ENCODE measurements around the gene GOLIM4. TPM values are rescaled to one million over a fixed set of nuclear protein-coding genes. Genes with fewer than 3 reads are reported as not detected.

The GOLIM4 gene
- total and polyA plus RNA-seq, 2 experiments from 2014 or later, result 45.3 to 67.2 TPM

DNA sequence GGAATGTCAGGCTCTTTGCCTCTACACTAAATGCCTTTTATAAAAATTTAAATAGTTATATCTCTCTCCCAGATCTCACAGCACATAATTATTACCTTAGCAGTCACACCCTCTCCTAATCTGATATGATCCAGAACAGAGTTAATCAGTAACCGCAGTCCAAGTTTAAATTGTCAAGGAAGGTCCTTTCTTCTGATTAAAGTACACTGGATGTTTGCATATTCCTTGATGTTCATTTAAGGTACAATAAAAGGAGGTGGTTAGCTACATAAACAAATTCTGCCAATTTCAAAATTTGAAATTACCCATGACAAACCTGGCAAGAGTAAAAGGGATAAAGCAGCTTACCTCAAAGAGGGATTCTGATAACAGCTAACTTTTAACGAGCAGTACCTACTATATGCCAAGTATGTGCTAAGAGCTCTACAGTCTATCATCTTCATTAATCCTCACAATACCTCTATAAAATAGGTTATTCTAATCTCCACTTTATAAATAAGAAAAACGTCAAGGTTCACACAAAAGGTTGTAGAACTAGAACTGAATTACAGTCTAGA is 4.3 kb downstream of the GOLIM4 start:
- H3K4me2 ChIP-seq, result peak overlapping the region; percentile 85
- no peak overlapping the region for H3K4me3 ChIP-seq
- peaks cover 85% of the 10 kb centered on the region for H3K79me2 ChIP-seq
- TF ChIP-seq EZH2 (IDR thresholded peaks at IDR 0.05; ENCODE audit: borderline replicate concordance), result no peak
- TF ChIP-seq, protein P1, sequence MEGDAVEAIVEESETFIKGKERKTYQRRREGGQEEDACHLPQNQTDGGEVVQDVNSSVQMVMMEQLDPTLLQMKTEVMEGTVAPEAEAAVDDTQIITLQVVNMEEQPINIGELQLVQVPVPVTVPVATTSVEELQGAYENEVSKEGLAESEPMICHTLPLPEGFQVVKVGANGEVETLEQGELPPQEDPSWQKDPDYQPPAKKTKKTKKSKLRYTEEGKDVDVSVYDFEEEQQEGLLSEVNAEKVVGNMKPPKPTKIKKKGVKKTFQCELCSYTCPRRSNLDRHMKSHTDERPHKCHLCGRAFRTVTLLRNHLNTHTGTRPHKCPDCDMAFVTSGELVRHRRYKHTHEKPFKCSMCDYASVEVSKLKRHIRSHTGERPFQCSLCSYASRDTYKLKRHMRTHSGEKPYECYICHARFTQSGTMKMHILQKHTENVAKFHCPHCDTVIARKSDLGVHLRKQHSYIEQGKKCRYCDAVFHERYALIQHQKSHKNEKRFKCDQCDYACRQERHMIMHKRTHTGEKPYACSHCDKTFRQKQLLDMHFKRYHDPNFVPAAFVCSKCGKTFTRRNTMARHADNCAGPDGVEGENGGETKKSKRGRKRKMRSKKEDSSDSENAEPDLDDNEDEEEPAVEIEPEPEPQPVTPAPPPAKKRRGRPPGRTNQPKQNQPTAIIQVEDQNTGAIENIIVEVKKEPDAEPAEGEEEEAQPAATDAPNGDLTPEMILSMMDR (IDR thresholded peaks at IDR 0.05; ENCODE audit: poor library complexity), result no peak
- no peak for TF ChIP-seq EZH2phosphoT487 (IDR thresholded peaks at IDR 0.05; ENCODE audit: low read depth, severe bottlenecking, unreplicated experiment)
- no peaks in the 10 kb centered on the region for H3K27me3 ChIP-seq
- WGBS (ENCODE audit: low lambda C conversion rate, missing lambda C conversion rate), result 23% methylated on average over 3 of the region's 3 CpGs
- H3K9me3 ChIP-seq (ENCODE audit: low read depth), result no peaks in the 10 kb centered on the region
- H3K4me1 ChIP-seq (ENCODE audit: insufficient read depth), result peaks cover 38% of the 10 kb centered on the region
- H2AFZ ChIP-seq, result no peak overlapping the region
- H3K9me2 ChIP-seq (replicated peaks; ENCODE audit: insufficient read depth), result no peaks in the 10 kb centered on the region
- peaks cover 13% of the 10 kb centered on the region for H4K20me1 ChIP-seq (ENCODE audit: insufficient read depth, poor library complexity, severe bottlenecking)
- peak overlapping the region; percentile 26 for H3K27ac ChIP-seq
- H3K36me3 ChIP-seq (replicated peaks; ENCODE audit: insufficient read depth, low read depth), result no peaks in the 10 kb centered on the region
- no peak for DNase-seq (ENCODE audit: low spot score)

DNA sequence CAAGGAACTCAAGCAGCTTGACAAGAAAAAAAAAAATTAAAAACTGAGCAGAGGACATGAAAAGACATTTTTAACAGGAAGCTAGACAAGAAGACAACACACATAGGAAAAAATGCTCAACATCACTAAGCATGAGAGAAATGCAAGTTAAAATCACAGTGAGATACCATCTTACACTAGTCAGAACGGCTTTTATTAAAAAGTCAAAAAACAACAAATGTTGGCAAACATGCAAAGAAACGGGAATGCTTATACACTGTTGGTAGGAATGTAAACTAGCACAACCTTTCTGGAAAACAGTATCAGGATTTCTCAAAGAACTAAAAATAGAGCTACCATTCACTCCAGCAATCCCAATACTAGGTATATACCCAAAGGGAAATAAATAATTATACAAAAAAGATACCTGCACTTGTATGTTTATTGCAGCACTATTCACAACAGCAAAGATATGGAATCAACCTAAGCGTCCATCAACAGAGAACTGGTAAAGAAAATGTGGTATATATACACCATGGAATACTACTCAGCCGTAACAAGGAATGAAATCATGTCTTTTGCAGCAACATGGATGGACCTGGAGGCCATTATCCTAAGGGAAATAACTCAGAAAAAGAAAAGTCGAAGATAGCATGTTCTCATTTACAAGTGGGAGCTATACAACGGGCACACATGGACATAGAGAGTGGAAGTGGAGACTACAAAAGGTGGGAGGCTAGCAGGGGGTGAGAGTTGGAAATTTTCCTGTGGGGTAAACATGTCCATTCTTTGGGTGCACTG is 5.2 kb downstream of the GOLIM4 start:
- no peaks in the 10 kb centered on the region for H3K27me3 ChIP-seq
- peak overlapping the region; percentile 8 for H3K27ac ChIP-seq
- WGBS (ENCODE audit: low lambda C conversion rate, missing lambda C conversion rate), result 68% methylated on average over 6 of the region's 6 CpGs
- no peak overlapping the region for H3K4me3 ChIP-seq
- TF ChIP-seq EZH2phosphoT487 (IDR thresholded peaks at IDR 0.05; ENCODE audit: low read depth, severe bottlenecking, unreplicated experiment) (no peak), EZH2 (IDR thresholded peaks at IDR 0.05; ENCODE audit: borderline replicate concordance) (no peak)
- TF ChIP-seq, protein P1 (IDR thresholded peaks at IDR 0.05; ENCODE audit: poor library complexity), result no peak
- H3K9me2 ChIP-seq (replicated peaks; ENCODE audit: insufficient read depth), result no peaks in the 10 kb centered on the region
- H3K79me2 ChIP-seq, result peaks cover 94% of the 10 kb centered on the region
- H3K36me3 ChIP-seq (replicated peaks; ENCODE audit: insufficient read depth, low read depth), result no peaks in the 10 kb centered on the region
- peaks cover 38% of the 10 kb centered on the region for H3K4me1 ChIP-seq (ENCODE audit: insufficient read depth)
- H3K4me2 ChIP-seq, result peak overlapping the region; percentile 85
- H3K9me3 ChIP-seq (ENCODE audit: low read depth), result no peaks in the 10 kb centered on the region
- no peak for DNase-seq (ENCODE audit: low spot score)
- H2AFZ ChIP-seq, result no peak overlapping the region
- peaks cover 13% of the 10 kb centered on the region for H4K20me1 ChIP-seq (ENCODE audit: insufficient read depth, poor library complexity, severe bottlenecking)

DNA sequence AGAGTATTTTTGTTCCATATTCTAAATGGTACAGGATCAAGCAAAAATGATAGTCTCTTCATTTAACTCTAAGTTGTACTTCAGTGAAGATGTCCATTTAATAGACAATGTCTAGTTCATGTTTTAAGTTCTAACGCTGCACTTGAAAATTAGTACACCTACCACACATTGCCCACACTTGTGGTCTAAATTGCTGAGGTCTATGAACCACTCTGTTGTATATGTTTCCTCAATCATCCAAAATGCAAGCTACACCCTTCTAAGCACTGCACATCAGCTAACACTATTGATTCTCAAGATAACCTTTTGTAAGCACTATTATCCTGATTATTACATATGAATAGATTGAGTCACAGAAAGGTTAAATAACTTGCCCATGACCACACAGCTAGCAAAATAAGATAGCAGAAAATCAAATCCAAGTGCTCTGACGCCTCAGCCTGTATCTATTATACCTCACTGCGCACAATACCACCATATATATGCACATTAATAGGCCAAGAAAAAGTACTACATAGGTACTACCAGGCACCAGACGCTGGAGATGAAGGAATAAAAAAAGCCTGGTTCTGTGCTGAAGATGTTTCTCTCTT is 6.4 kb downstream of the GOLIM4 start:
- Histone ChIP-seq H3K36me3 (replicated peaks; ENCODE audit: insufficient read depth, low read depth) (no peaks in the 10 kb centered on the region), H3K79me2 (peaks cover 100% of the 10 kb centered on the region), H4K20me1 (ENCODE audit: insufficient read depth, poor library complexity, severe bottlenecking) (peaks cover 17% of the 10 kb centered on the region), H3K27ac (no peak overlapping the region), H3K4me1 (ENCODE audit: insufficient read depth) (peaks cover 42% of the 10 kb centered on the region), H3K9me3 (ENCODE audit: low read depth) (no peaks in the 10 kb centered on the region), H2AFZ (no peak overlapping the region), H3K4me3 (no peak overlapping the region), H3K9me2 (replicated peaks; ENCODE audit: insufficient read depth) (no peaks in the 10 kb centered on the region), H3K4me2 (peak overlapping the region; percentile 85), H3K27me3 (no peaks in the 10 kb centered on the region)
- no peak for DNase-seq (ENCODE audit: low spot score)
- 84% methylated on average over 4 of the region's 4 CpGs for WGBS (ENCODE audit: low lambda C conversion rate, missing lambda C conversion rate)
- TF ChIP-seq EZH2phosphoT487 (IDR thresholded peaks at IDR 0.05; ENCODE audit: low read depth, severe bottlenecking, unreplicated experiment) (no peak), EZH2 (IDR thresholded peaks at IDR 0.05; ENCODE audit: borderline replicate concordance) (no peak)
- TF ChIP-seq, protein P1 (IDR thresholded peaks at IDR 0.05; ENCODE audit: poor library complexity), result no peak
